GM19351 (cell line): ENCODE measurements around the gene CST3.

ENCODE experiments used
- ATAC-seq: cut with Tn5 transposase; IDR thresholded peaks from one replicate; pipeline ENCODE4 v1.9.1; 2021; ENCODE audit warnings: mild to moderate bottlenecking, moderate library complexity; ENCODE audit not compliant: unreplicated experiment

Gene CST3

GRCh38 chr20:23605867-23606651 is 31.7 kb downstream of the CST3 start, which contains the start of gene CST9:
Gene CST9 (minus strand): TSS chr20:23605917. CDS start chr20:23605864, 53 bp downstream.
- ATAC-seq: no peak

GRCh38 chr20:23604306-23604705 is 33.4 kb downstream of the CST3 start:
- ATAC-seq: no peak

DNA sequence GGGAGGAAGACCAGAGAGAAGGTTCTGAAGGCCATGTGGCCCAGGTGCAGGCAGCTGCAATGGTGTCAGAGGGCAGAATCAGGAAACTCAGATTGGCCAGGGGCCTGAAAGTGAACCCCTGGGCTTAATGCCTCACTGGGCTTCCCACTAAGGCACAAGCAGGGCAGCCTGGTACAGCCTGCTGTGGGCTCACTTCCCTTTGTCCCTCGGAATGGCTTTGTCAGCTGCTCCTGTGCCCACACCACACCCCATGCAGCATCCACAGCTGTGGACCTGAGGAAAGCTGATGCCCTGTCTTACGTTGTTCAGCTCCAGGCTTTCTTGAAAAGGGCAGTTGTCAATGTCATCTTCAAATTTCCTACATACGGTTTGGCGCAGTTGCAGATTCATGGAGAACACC is 34.4 kb downstream of the CST3 start:
- no peak for ATAC-seq

GRCh38 chr20:23602699-23603098 is 35.1 kb downstream of the CST3 start:
- no peak for ATAC-seq

DNA sequence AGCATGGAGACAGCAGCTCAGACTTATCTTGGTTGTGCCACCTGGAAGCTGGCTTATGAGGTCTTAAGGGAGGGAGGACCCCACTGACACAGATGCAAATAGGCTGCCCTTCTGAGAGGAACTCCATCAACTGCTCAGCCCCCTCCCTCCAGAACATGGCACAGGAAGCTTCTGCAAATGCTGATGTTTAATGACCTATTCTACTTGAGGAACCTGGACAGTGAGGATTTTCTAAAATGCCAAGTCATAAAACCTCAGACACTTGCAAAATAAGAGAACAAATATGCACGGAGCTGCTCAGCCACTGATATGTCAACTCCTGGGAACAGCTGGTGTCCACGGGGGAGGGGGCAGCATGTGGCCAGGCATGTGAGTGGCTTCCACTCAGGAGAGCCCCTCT is 35.5 kb downstream of the CST3 start:
- ATAC-seq: no peak

GRCh38 chr20:23601715-23602114 is 36.0 kb downstream of the CST3 start:
- ATAC-seq: no peak

GRCh38 chr20:23598481-23598880 is 39.3 kb downstream of the CST3 start:
- ATAC-seq: no peak

- no peak for ATAC-seq
Observed at GRCh38 chr20:23596579-23597250, 41.0 kb downstream of the CST3 start.

- no peak for ATAC-seq
Observed at GRCh38 chr20:23595941-23596340, 41.8 kb downstream of the CST3 start.

DNA sequence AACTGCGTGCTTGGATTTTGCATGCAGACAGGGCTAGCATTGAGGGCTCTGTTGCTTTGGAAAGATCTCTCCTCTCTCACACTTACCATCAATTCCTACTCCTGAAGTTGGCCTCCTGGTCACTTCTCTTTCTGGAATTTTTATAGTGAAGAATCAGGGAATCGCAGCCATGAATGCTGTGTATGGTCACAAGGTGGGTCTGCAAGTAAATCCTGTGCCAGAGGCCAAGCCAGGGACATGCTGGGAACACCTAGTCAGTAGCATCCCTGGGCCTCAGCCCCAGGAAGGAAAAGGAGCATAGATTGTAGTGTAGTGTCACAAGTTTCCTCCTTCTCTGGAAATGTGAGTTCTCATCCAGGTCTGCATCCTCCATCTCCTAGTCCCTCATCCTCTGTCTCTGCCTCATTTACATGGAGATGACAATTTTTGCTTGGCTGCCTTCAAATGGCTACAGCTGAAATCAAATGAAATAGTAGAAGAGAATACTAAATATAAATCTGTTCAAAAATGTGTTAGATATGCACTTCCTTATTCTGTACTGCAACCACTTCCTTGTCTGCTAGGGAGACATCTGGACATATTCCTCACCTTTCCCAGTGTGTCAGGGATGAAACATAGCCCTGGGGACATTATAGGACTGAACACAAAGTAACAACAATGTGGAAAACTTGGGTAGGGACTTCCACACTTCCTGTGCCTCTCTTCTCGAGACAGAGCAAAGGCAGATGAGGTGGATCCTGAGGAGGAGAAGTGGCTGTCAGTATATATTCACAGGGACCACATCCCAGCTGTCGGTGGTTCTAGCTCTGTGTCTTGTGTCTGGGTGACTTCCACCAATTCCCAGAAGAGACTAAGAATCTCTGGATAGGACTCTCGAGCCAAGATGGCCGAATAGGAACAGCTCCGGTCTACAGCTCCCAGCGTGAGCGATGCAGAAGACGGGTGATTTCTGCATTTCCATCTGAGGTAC is 49.0 kb downstream of the CST3 start:
- no peak for ATAC-seq

GRCh38 chr20:23587631-23588030 is 50.1 kb downstream of the CST3 start:
- ATAC-seq: no peak

- ATAC-seq: no peak
Observed at GRCh38 chr20:23586735-23587525, 50.8 kb downstream of the CST3 start.

DNA sequence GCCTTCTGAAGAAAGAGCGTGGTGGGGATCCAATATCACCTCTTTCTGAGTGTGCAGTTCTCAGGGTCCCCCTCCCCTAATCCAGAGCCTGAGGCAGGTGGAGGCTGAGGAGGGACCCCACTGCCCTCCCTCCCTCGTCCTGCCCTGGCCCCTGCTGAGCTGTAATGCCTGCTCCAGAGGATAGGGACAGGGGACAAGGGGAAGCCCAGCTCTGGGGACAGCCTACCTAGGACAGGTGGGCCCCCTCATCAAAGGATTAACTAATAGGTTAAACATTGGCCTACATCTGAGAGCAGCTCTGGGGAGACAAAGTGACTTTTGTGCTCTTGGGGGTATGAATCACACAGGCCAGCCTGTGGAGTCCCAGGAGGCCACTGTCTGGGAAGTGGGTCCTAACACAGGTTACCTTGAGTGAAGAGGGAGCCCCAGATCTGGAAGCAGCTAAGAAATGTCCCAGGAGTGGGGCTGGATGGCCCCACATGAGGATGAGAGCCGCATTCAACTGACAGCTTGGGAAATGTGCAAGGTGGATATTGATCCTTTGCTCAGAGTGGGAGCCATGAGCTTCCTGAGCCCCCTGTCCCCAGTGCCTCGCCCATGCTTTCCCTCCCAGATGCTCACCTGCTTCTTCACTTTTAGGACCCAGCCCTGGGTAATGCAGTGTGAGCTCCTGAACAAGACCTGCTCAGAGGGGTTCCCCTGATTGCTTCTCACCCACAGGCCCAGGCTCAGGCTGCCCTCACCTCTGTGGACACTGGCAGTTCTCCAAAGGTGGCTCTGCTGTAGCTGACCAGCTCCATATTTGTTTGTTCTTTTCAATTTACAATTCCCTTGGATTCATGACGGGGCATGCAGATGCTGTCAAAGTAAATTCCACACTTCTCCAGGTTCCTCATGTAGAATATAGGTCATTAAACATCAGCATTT is 51.7 kb downstream of the CST3 start:
- no peak for ATAC-seq

GRCh38 chr20:23585449-23585807 is 52.3 kb downstream of the CST3 start:
- ATAC-seq: no peak

GRCh38 chr20:23584434-23585199 is 53.1 kb downstream of the CST3 start:
- ATAC-seq: no peak
